Measurements from ENCODE around the gene DIP2B.

The DIP2B gene

GRCh38 chr12:50725011-50725942 lies 220.5 kb downstream of the DIP2B start:
- no peak for DNase-seq (ENCODE audit: low read depth in 2 of 2)

GRCh38 chr12:50727466-50727865 lies 222.7 kb downstream of the DIP2B start:
- no peak for DNase-seq (ENCODE audit: low read depth in 2 of 2)

GRCh38 chr12:50728417-50728816 lies 223.6 kb downstream of the DIP2B start:
- no peak for DNase-seq (ENCODE audit: low read depth in 2 of 2)

- no peak for DNase-seq (ENCODE audit: low read depth in 2 of 2)
These were observed 224.1 kb downstream of the DIP2B start for GRCh38 chr12:50728841-50729240.

- no peak for DNase-seq (ENCODE audit: low read depth in 2 of 2)
These were observed 227.8 kb downstream of the DIP2B start for GRCh38 chr12:50732591-50732990.

GRCh38 chr12:50733706-50734105 lies 228.9 kb downstream of the DIP2B start:
- no peak for DNase-seq (ENCODE audit: low read depth in 2 of 2)

GRCh38 chr12:50734409-50735263 lies 229.9 kb downstream of the DIP2B start:
- DNase-seq (ENCODE audit: low read depth in 2 of 2) = peak in 1 of 2 donors; percentile 2

GRCh38 chr12:50739611-50740010 lies 234.8 kb downstream of the DIP2B start:
- DNase-seq (ENCODE audit: low read depth in 2 of 2) = no peak

GRCh38 chr12:50740307-50740706 lies 235.5 kb downstream of the DIP2B start:
- no peak for DNase-seq (ENCODE audit: low read depth in 2 of 2)

- no peak for DNase-seq (ENCODE audit: low read depth in 2 of 2)
These were observed 238.0 kb downstream of the DIP2B start for GRCh38 chr12:50742776-50743175.

- DNase-seq (ENCODE audit: low read depth in 2 of 2) = no peak
These were observed 241.1 kb downstream of the DIP2B start for GRCh38 chr12:50745861-50746260.

- no peak for DNase-seq (ENCODE audit: low read depth in 2 of 2)
These were observed 241.6 kb downstream of the DIP2B start for GRCh38 chr12:50746431-50746830.

GRCh38 chr12:50747817-50748216 lies 243.0 kb downstream of the DIP2B start:
- DNase-seq (ENCODE audit: low read depth in 2 of 2) = no peak

- DNase-seq (ENCODE audit: low read depth in 2 of 2) = no peak
These were observed 244.7 kb downstream of the DIP2B start for GRCh38 chr12:50749459-50749882.

- no peak for DNase-seq (ENCODE audit: low read depth in 2 of 2)
These were observed 245.6 kb downstream of the DIP2B start for GRCh38 chr12:50750366-50750765.

- no peak for DNase-seq (ENCODE audit: low read depth in 2 of 2)
These were observed 247.3 kb downstream of the DIP2B start for GRCh38 chr12:50751948-50752721.

GRCh38 chr12:50753232-50753769 lies 248.5 kb downstream of the DIP2B start:
- DNase-seq (ENCODE audit: low read depth in 2 of 2) = no peak

- DNase-seq (ENCODE audit: low read depth in 2 of 2) = peak; percentile 80 to 82
These were observed 259.0 kb downstream of the DIP2B start, which contains the start of gene ATF1 for GRCh38 chr12:50763639-50764285. Gene ATF1, plus strand, starts transcription at chr12:50764101. Its CDS starts 16,045 bp downstream, at chr12:50780146.

GRCh38 chr12:50764286-50765094 lies 259.7 kb downstream of the DIP2B start:
- DNase-seq (ENCODE audit: low read depth in 2 of 2) = peak; percentile 71 to 76

All from stimulated activated CD4-positive, alpha-beta T cell treated with anti-CD3 and anti-CD28 coated beads, Interleukin-1b, Interleukin-23, amount 100 ng/mL, for 4 hours (primary cell).